ENCODE data around the gene TTC23L.
A peak's percentile ranks its signal among the peaks of the same experiment; 100 is the strongest.

Gene TTC23L

GRCh38 chr5:34899066-34899465, 60.1 kb downstream of the TTC23L start:
- Histone ChIP-seq H3K36me3 (ENCODE audit: control insufficient read depth, insufficient read depth, low read length) (no peaks in the 10 kb centered on the region), H3K4me3 (replicated peaks; ENCODE audit: low read depth, low read length) (no peak overlapping the region), H3K27me3 (replicated peaks; ENCODE audit: control insufficient read depth, insufficient read depth, low read length) (no peaks in the 10 kb centered on the region)
- DNase-seq (ENCODE audit: extremely low read depth, insufficient read length): no peak
- TF ChIP-seq CTCF (IDR thresholded peaks at IDR 0.05; ENCODE audit: insufficient read depth, low read length, poor library complexity, severe bottlenecking): no peak

GRCh38 chr5:34900652-34901051, 61.7 kb downstream of the TTC23L start:
- H3K27me3 ChIP-seq (replicated peaks; ENCODE audit: control insufficient read depth, insufficient read depth, low read length): no peaks in the 10 kb centered on the region
- H3K36me3 ChIP-seq (ENCODE audit: control insufficient read depth, insufficient read depth, low read length): peaks cover 2% of the 10 kb centered on the region
- no peak for TF ChIP-seq CTCF (IDR thresholded peaks at IDR 0.05; ENCODE audit: insufficient read depth, low read length, poor library complexity, severe bottlenecking)
- no peak for DNase-seq (ENCODE audit: extremely low read depth, insufficient read length)
- no peak overlapping the region for H3K4me3 ChIP-seq (replicated peaks; ENCODE audit: low read depth, low read length)

- Histone ChIP-seq H3K27me3 (replicated peaks; ENCODE audit: control insufficient read depth, insufficient read depth, low read length) (no peaks in the 10 kb centered on the region), H3K36me3 (ENCODE audit: control insufficient read depth, insufficient read depth, low read length) (peaks cover 2% of the 10 kb centered on the region), H3K4me3 (replicated peaks; ENCODE audit: low read depth, low read length) (no peak overlapping the region)
- no peak for TF ChIP-seq CTCF (IDR thresholded peaks at IDR 0.05; ENCODE audit: insufficient read depth, low read length, poor library complexity, severe bottlenecking)
- no peak for DNase-seq (ENCODE audit: extremely low read depth, insufficient read length)
Measured at GRCh38 chr5:34903260-34903659, 64.3 kb downstream of the TTC23L start.

GRCh38 chr5:34905564-34905963, 66.6 kb downstream of the TTC23L start:
- TF ChIP-seq CTCF (IDR thresholded peaks at IDR 0.05; ENCODE audit: insufficient read depth, low read length, poor library complexity, severe bottlenecking): peak; percentile 26
- H3K36me3 ChIP-seq (ENCODE audit: control insufficient read depth, insufficient read depth, low read length): peaks cover 2% of the 10 kb centered on the region
- DNase-seq (ENCODE audit: extremely low read depth, insufficient read length): no peak
- no peaks in the 10 kb centered on the region for H3K27me3 ChIP-seq (replicated peaks; ENCODE audit: control insufficient read depth, insufficient read depth, low read length)
- no peak overlapping the region for H3K4me3 ChIP-seq (replicated peaks; ENCODE audit: low read depth, low read length)

- DNase-seq (ENCODE audit: extremely low read depth, insufficient read length): no peak
- Histone ChIP-seq H3K27me3 (replicated peaks; ENCODE audit: control insufficient read depth, insufficient read depth, low read length) (no peaks in the 10 kb centered on the region), H3K36me3 (ENCODE audit: control insufficient read depth, insufficient read depth, low read length) (peaks cover 4% of the 10 kb centered on the region), H3K4me3 (replicated peaks; ENCODE audit: low read depth, low read length) (no peak overlapping the region)
- no peak for TF ChIP-seq CTCF (IDR thresholded peaks at IDR 0.05; ENCODE audit: insufficient read depth, low read length, poor library complexity, severe bottlenecking)
Measured at GRCh38 chr5:34913072-34913471, 74.1 kb downstream of the TTC23L start.

- DNase-seq (ENCODE audit: extremely low read depth, insufficient read length): no peak
- TF ChIP-seq CTCF (IDR thresholded peaks at IDR 0.05; ENCODE audit: insufficient read depth, low read length, poor library complexity, severe bottlenecking): no peak
- Histone ChIP-seq H3K36me3 (ENCODE audit: control insufficient read depth, insufficient read depth, low read length) (peaks cover 4% of the 10 kb centered on the region), H3K4me3 (replicated peaks; ENCODE audit: low read depth, low read length) (peak overlapping the region; percentile 95), H3K27me3 (replicated peaks; ENCODE audit: control insufficient read depth, insufficient read depth, low read length) (no peaks in the 10 kb centered on the region)
Measured at GRCh38 chr5:34914671-34915138, 75.7 kb downstream of the TTC23L start.
